H1 (cell line): ENCODE measurements around the gene ZDHHC17. TPM values are rescaled to one million over a fixed set of nuclear protein-coding genes. Genes with fewer than 3 reads are reported as not detected.

Source experiments
- BCL11A ChIP-seq, 2 experiments: IDR thresholded peaks; one replicate each; pipeline ENCODE4 v1.6.1; 2011; ENCODE audit warnings: low read depth in 2 of 2, low read length in 2 of 2, mild to moderate bottlenecking in 2 of 2
- CHD1 ChIP-seq: IDR thresholded peaks from 2 replicates; pipeline ENCODE4 v1.6.1; 2012; ENCODE audit warnings: low read depth, low read length, improper control_type of control experiment
- CHD7 ChIP-seq: fragments of 300-600 bp; sonication (generic); IDR thresholded peaks from 2 replicates; pipeline ENCODE4 v1.7.1; 2012; ENCODE audit warnings: low read length, moderate library complexity, mild to moderate bottlenecking, inconsistent platforms; ENCODE audit not compliant: insufficient replicate concordance
- NANOG ChIP-seq: IDR thresholded peaks from 2 replicates; pipeline ENCODE4 v1.6.1; 2011; ENCODE audit warnings: low read length, low read depth, mild to moderate bottlenecking, inconsistent platforms; ENCODE audit not compliant: insufficient read depth, poor library complexity, severe bottlenecking
- RXRA ChIP-seq: IDR thresholded peaks from 2 replicates; pipeline ENCODE4 v1.6.1; 2011; ENCODE audit warnings: low read depth, mild to moderate bottlenecking, low read length, moderate library complexity; ENCODE audit not compliant: insufficient read depth
- SP1 ChIP-seq: IDR thresholded peaks from 2 replicates; pipeline ENCODE4 v1.6.1; 2011; ENCODE audit warnings: low read depth, low read length
- polyA plus RNA-seq, 7 experiments: library from polyadenylated mRNA; depleted of rRNA in 3 of 7; stranded (reverse) in 5 of 7; unstranded in 2 of 7; fragments of >200 nt in 5 of 7; fragments of 200-250 nt in 2 of 7; gene quantifications; 1 replicate in 5 of 7; 2 replicates in 1 of 7; 4 replicates in 1 of 7; pipeline versions ENCODE4 v1.2.1 to v1.2.3, GENCODE V29; 2011 to 2013; ENCODE audit warnings: missing spikeins in 2 of 7, mixed read lengths in 2 of 7
- total RNA-seq: library from RNA; stranded (reverse); fragmentation: NEBNext Ultra II Directional; extraction: Animal tissue kit (Norgen Biotek cat#: 25700); gene quantifications from 2 replicates; pipeline ENCODE4 v1.2.1, GENCODE V29; 2021
- TF ChIP-seq, protein P1 (sequence below): IDR thresholded peaks from 2 replicates; pipeline ENCODE4 v1.6.1; 2011; ENCODE audit warnings: low read length, improper control_type of control experiment
- TF ChIP-seq, protein P2 (sequence below): IDR thresholded peaks from 2 replicates; pipeline ENCODE4 v1.6.1; 2012; ENCODE audit warnings: inconsistent platforms

ZDHHC17 gene
- total and polyA plus RNA-seq, 2 of the 8 experiments (the other 6 are each of a cell fraction or from before 2014, with no cell fraction given), result 27.6 to 28.9 TPM

DNA sequence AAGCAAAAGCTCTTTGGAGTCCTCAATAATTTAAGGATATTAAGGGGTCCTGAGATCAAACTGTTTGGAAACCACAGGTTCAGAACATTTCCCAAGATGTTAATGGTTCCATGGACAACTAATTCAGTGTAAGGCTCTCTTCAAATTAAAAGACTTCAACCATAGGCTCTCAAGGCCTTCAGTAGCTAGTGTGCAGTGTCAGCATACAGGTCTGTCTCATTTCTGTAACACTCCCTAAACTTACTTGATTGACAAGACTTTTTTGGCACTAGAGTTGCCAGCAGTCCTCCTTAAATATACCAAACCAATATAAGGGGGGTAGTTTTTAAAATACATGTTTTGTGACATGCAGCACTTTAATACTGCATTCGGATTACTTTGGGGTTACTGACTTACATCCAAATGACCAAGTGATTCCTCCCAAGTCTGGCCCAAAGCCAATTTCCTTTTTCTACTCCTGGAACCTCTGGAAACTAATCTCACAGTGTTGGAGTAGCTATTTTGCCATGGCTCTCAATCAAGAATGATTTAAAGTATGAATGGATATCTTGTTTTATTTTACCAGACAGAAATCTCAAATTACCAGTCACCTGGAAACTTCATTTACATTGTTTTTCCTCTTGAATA is 92.2 kb downstream of the ZDHHC17 start (continued):
- TF ChIP-seq CHD7, result no peak
- TF ChIP-seq CHD1, result no peak
- TF ChIP-seq, protein P1, sequence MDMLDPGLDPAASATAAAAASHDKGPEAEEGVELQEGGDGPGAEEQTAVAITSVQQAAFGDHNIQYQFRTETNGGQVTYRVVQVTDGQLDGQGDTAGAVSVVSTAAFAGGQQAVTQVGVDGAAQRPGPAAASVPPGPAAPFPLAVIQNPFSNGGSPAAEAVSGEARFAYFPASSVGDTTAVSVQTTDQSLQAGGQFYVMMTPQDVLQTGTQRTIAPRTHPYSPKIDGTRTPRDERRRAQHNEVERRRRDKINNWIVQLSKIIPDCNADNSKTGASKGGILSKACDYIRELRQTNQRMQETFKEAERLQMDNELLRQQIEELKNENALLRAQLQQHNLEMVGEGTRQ, result no peak
- no peak for TF ChIP-seq SP1
- TF ChIP-seq, protein P2, sequence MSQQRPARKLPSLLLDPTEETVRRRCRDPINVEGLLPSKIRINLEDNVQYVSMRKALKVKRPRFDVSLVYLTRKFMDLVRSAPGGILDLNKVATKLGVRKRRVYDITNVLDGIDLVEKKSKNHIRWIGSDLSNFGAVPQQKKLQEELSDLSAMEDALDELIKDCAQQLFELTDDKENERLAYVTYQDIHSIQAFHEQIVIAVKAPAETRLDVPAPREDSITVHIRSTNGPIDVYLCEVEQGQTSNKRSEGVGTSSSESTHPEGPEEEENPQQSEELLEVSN, result no peak
- TF ChIP-seq RXRA, result no peak
- no peak for TF ChIP-seq BCL11A (IDR thresholded peaks at IDR 0.05; ENCODE audit: low read depth in 2 of 2, low read length in 2 of 2)
- TF ChIP-seq NANOG, result no peak
